OCI-LY1 (cell line): ENCODE results near the gene MARK2.

Experiments used
- CTCF ChIP-seq: fragments of 200-600 bp; sonication (generic), shearing (Covaris generic); IDR thresholded peaks from 2 replicates; pipeline ENCODE4 v1.5.1; 2017; ENCODE audit warnings: mild to moderate bottlenecking, antibody characterized with exemption, low read length, moderate library complexity, mixed read lengths
- EZH2 ChIP-seq: fragments of 200-600 bp; sonication (generic), shearing (Covaris generic); IDR thresholded peaks from 2 replicates; pipeline ENCODE4 v1.8.0; 2017; ENCODE audit warnings: borderline replicate concordance, mixed run types, mild to moderate bottlenecking, antibody characterized with exemption, low read length, moderate library complexity, mixed read lengths

- TF ChIP-seq CTCF: no peak
- TF ChIP-seq EZH2: no peak
These were observed 51.5 kb downstream of the MARK2 start for GRCh38 chr11:63890368-63890767.
